Ovary (tissue), 9 donors: Measurements from ENCODE around the gene LYPLAL1. TPM values are rescaled to one million over a fixed set of nuclear protein-coding genes. Genes with fewer than 3 reads are reported as not detected.

Experiments used
- DNase-seq, 5 donors: peaks; one replicate each; pipeline ENCODE4 v3.0.0-alpha.2; 2019 to 2020
- H3K27ac ChIP-seq, 2 donors: fragments of 200-600 bp; one replicate each; pipeline versions ENCODE4 v1.5.1 to v1.8.0; 2019 to 2022
- H3K27me3 ChIP-seq: fragments of 200-600 bp; one replicate; pipeline ENCODE4 v1.8.0; 2022
- H3K36me3 ChIP-seq: fragments of 200-600 bp; sonication (generic); one replicate; pipeline ENCODE4 v1.5.1; 2019
- H3K4me1 ChIP-seq: one replicate; pipeline ENCODE4 v1.8.1; 2013; ENCODE audit warnings: mild to moderate bottlenecking, moderate library complexity; ENCODE audit not compliant: insufficient read depth
- H3K4me3 ChIP-seq: fragments of 200-600 bp; sonication (generic); one replicate; pipeline ENCODE4 v1.5.1; 2017
- H3K9me3 ChIP-seq, 2 donors: fragments of 200-600 bp in 1 of 2; sonication (generic) in 1 of 2; one replicate each; pipeline versions ENCODE4 v1.5.1 to v1.8.1; 2013 to 2019; ENCODE audit warnings: mild to moderate bottlenecking in 1 of 2, moderate library complexity in 1 of 2
- CTCF ChIP-seq, 3 donors: fragments of 450-650 bp in 2 of 3; fragments of 200-600 bp in 1 of 3; IDR thresholded peaks; one replicate each; pipeline versions ENCODE4 v1.5.1 to v1.8.0; 2016 to 2022; ENCODE audit warnings: antibody characterized with exemption in 3 of 3, mild to moderate bottlenecking in 1 of 3
- EP300 ChIP-seq: sonication (generic); formaldehyde crosslinking; IDR thresholded peaks from one replicate; pipeline ENCODE4 v1.6.1; 2017; ENCODE audit warnings: antibody characterized with exemption
- POLR2A ChIP-seq: fragments of 450-650 bp; IDR thresholded peaks from one replicate; pipeline ENCODE4 v1.6.1; 2017; ENCODE audit warnings: antibody characterized with exemption, mild to moderate bottlenecking, moderate library complexity
- WGBS, 3 donors: extraction: QIAGEN DNeasy Blood & Tissue Kit in 1 of 3; methylation state at CpG; one replicate each; pipeline versions ENCODE4 v1.1.5 to v1.1.7; 2013 to 2017; 5-methylcytosine and 5-hydroxymethylcytosine counted together
- intact Hi-C, 4 donors: fragments of 100-400 bp; cut with DNase I; formaldehyde crosslinking; loops; one replicate each; pipeline versions ENCODE4 v1.11.0 to v1.15.1; 2022 to 2023
- polyA plus RNA-seq, 2 donors: library from polyadenylated mRNA; stranded (reverse); fragments of 200-250 nt in 1 of 2; fragments of 350-450 nt in 1 of 2; fragmentation: Illumina TruSeq in 1 of 2; extraction: RNeasy Lipid Tissue Mini Kit (QIAGEN cat#74804) in 1 of 2; gene quantifications; one replicate each; pipeline ENCODE4 v1.2.3, GENCODE V29; 2013 to 2014
- total RNA-seq, 7 donors: library from RNA; depleted of rRNA in 2 of 7; stranded (reverse); fragments of >200 nt in 2 of 7; fragmentation: NEBNext Ultra II Directional in 3 of 7; extraction: Animal tissue kit (Norgen Biotek cat#: 25700) in 3 of 7; gene quantifications; one replicate each; pipeline versions ENCODE4 v1.1.0 to v1.2.4, GENCODE V29; 2016 to 2023
- donor health status: DM: no; HTN: no; CAD: no; lungs with moderate emphysema.
- donor health status: DM: no; HTN: no; CAD: no.
- donor health status: Bipolar disorder and iron deficiency.
- donor health status: DM: yes; HTN: yes; CAD: no.
- donor health status: DM: no; HTN: no; CAD: no.
- donor health status: DM: yes; HTN: yes; CAD: no.

LYPLAL1 gene
- total and polyA plus RNA-seq, 9 donors = 14.7 to 43.8 (median 36.8) TPM

- no peak for DNase-seq
- Histone ChIP-seq H3K4me3 (no peak overlapping the region), H3K27ac (no peak overlapping the region), H3K27me3 (no peaks in the 10 kb centered on the region), H3K9me3 (no peaks in the 10 kb centered on the region), H3K4me1 (no peaks in the 10 kb centered on the region), H3K36me3 (no peaks in the 10 kb centered on the region)
- TF ChIP-seq EP300 = no peak
- TF ChIP-seq POLR2A = no peak
- no peak for TF ChIP-seq CTCF (IDR thresholded peaks at IDR 0.05)
- WGBS, 3 donors = 43 to 49% (median 47%) methylated on average over 2 of the region's 2 CpGs
- intact Hi-C loops = no loop called here
Observed at GRCh38 chr1:219140303-219140877, 33.3 kb upstream of the LYPLAL1 start.

GRCh38 chr1:219143735-219144134 is 29.9 kb upstream of the LYPLAL1 start:
- H3K4me3 ChIP-seq = no peak overlapping the region
- H3K27ac ChIP-seq = no peak overlapping the region
- intact Hi-C loops = no loop called here

GRCh38 chr1:219144658-219145315 is 28.9 kb upstream of the LYPLAL1 start:
- no peak for DNase-seq
- Histone ChIP-seq H3K9me3 (no peaks in the 10 kb centered on the region), H3K4me3 (no peak overlapping the region), H3K27ac (no peak overlapping the region), H3K36me3 (no peaks in the 10 kb centered on the region), H3K27me3 (no peaks in the 10 kb centered on the region), H3K4me1 (no peaks in the 10 kb centered on the region)
- TF ChIP-seq POLR2A (no peak), EP300 (no peak), CTCF (IDR thresholded peaks at IDR 0.05) (no peak)
- intact Hi-C loops = no loop called here
- 76 to 83% (median 81%) methylated on average over 2 of the region's 2 CpGs for WGBS, 3 donors

More at GRCh38 chr1:219143735-219144134, 29.9 kb upstream of the LYPLAL1 start:
- Histone ChIP-seq H3K9me3 (no peaks in the 10 kb centered on the region), H3K27me3 (no peaks in the 10 kb centered on the region), H3K36me3 (no peaks in the 10 kb centered on the region), H3K4me1 (no peaks in the 10 kb centered on the region)
- no peak for TF ChIP-seq EP300
- TF ChIP-seq POLR2A = no peak
- no peak for TF ChIP-seq CTCF (IDR thresholded peaks at IDR 0.05)
- DNase-seq = no peak
- 46 to 55% (median 50%) methylated on average over 1 of the region's 1 CpG for WGBS, 3 donors

GRCh38 chr1:219147571-219148019 is 26.1 kb upstream of the LYPLAL1 start:
- Histone ChIP-seq H3K4me3 (no peak overlapping the region), H3K36me3 (no peaks in the 10 kb centered on the region), H3K27ac (no peak overlapping the region), H3K27me3 (no peaks in the 10 kb centered on the region), H3K9me3 (no peaks in the 10 kb centered on the region), H3K4me1 (no peaks in the 10 kb centered on the region)
- DNase-seq = no peak
- WGBS, 3 donors = 95 to 100% (median 98%) methylated on average over 1 of the region's 1 CpG
- TF ChIP-seq POLR2A (no peak), EP300 (no peak)
- intact Hi-C loops = no loop called here

- Histone ChIP-seq H3K9me3 (no peaks in the 10 kb centered on the region), H3K27ac (no peak overlapping the region)
Observed at GRCh38 chr1:219149009-219149577, 24.6 kb upstream of the LYPLAL1 start.

More at GRCh38 chr1:219149009-219149577, 24.6 kb upstream of the LYPLAL1 start:
- no peak for TF ChIP-seq EP300
- H3K27me3 ChIP-seq = no peaks in the 10 kb centered on the region
- intact Hi-C loops = no loop called here
- no peak for DNase-seq
- H3K4me1 ChIP-seq = no peaks in the 10 kb centered on the region
- H3K4me3 ChIP-seq = no peak overlapping the region
- H3K36me3 ChIP-seq = no peaks in the 10 kb centered on the region
